ENCODE results near the gene FBH1.

The FBH1 gene

DNA sequence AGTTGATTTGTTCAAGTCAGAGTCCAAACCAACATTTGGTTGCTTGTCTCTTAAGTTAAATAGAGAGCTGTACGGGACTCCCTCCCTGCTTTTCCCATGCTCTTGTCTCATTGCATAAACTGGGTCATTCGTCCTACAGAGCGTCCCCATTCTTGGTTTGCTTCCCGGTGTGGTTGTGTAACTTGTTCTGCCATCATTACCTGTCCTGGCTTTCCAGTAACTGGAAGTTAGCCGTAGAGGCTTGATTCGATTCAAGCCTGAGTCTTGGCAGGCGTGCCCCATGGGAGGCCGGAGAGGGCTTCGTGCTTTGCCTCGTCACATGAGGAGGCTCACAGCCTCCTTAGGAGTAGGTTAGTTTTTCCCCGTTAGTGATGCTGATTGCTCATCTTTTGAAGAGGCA lies 40.2 kb downstream of the FBH1 start:
- FAIRE-seq (no peak), DNase-seq (ENCODE audit: insufficient read length, low spot score) (no peak)
- no peak for TF ChIP-seq SPI1 (IDR thresholded peaks at IDR 0.05; ENCODE audit: low read depth, low read length)
- no peak for TF ChIP-seq POLR2A (IDR thresholded peaks at IDR 0.05; ENCODE audit: low read depth, low read length)
- no peak for TF ChIP-seq POU2F2 (IDR thresholded peaks at IDR 0.05; ENCODE audit: low read depth, low read length)
- TF ChIP-seq PAX5 (IDR thresholded peaks at IDR 0.05; ENCODE audit: insufficient read depth, low read length, severe bottlenecking), result no peak
- TF ChIP-seq TAF1 (IDR thresholded peaks at IDR 0.05; ENCODE audit: low read depth, low read length), result no peak
- TF ChIP-seq POLR2AphosphoS5 (IDR thresholded peaks at IDR 0.05; ENCODE audit: low read depth, low read length), result no peak

- no peak for DNase-seq (ENCODE audit: insufficient read length, low spot score)
- FAIRE-seq, result no peak
- TF ChIP-seq POLR2A (IDR thresholded peaks at IDR 0.05; ENCODE audit: low read depth, low read length) (no peak), TAF1 (IDR thresholded peaks at IDR 0.05; ENCODE audit: low read depth, low read length) (no peak), PAX5 (IDR thresholded peaks at IDR 0.05; ENCODE audit: insufficient read depth, low read length, severe bottlenecking) (no peak), POLR2AphosphoS5 (IDR thresholded peaks at IDR 0.05; ENCODE audit: low read depth, low read length) (no peak), SPI1 (IDR thresholded peaks at IDR 0.05; ENCODE audit: low read depth, low read length) (no peak), POU2F2 (IDR thresholded peaks at IDR 0.05; ENCODE audit: low read depth, low read length) (no peak)
Observed at GRCh38 chr10:5932345-5932744, 42.3 kb downstream of the FBH1 start.

GRCh38 chr10:5933909-5934546 lies 44.0 kb downstream of the FBH1 start:
- TF ChIP-seq POLR2AphosphoS5 (IDR thresholded peaks at IDR 0.05; ENCODE audit: low read depth, low read length) (no peak), POLR2A (IDR thresholded peaks at IDR 0.05; ENCODE audit: low read depth, low read length) (no peak), POU2F2 (IDR thresholded peaks at IDR 0.05; ENCODE audit: low read depth, low read length) (no peak), SPI1 (IDR thresholded peaks at IDR 0.05; ENCODE audit: low read depth, low read length) (no peak), TAF1 (IDR thresholded peaks at IDR 0.05; ENCODE audit: low read depth, low read length) (no peak), PAX5 (IDR thresholded peaks at IDR 0.05; ENCODE audit: insufficient read depth, low read length, severe bottlenecking) (no peak)
- FAIRE-seq (no peak), DNase-seq (ENCODE audit: insufficient read length, low spot score) (no peak)

- no peak for FAIRE-seq
- no peak for DNase-seq (ENCODE audit: insufficient read length, low spot score)
- TF ChIP-seq POU2F2 (IDR thresholded peaks at IDR 0.05; ENCODE audit: low read depth, low read length), result no peak
- TF ChIP-seq SPI1 (IDR thresholded peaks at IDR 0.05; ENCODE audit: low read depth, low read length), result no peak
- no peak for TF ChIP-seq PAX5 (IDR thresholded peaks at IDR 0.05; ENCODE audit: insufficient read depth, low read length, severe bottlenecking)
Observed at GRCh38 chr10:5935628-5936027, 45.6 kb downstream of the FBH1 start.

DNA sequence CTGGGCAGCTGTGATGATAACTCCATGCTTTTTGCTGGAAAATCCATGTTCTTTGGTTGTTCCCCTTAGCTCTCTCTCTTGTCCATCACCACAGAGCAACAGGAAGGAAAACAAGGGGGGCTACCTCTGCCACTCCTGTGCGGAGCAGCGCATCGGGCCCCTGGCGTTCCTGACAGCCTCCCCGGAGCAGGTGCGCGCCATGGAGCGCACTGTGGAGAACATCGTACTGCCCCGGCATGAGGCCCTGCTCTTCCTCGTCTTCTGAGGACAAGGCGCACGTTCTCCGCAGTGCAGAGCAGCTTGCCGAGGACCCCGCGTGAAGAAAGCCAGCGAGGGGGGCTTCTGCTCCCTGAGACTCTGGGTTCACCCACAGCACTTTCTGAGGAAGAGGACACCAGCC lies 47.0 kb downstream of the FBH1 start:
- DNase-seq (ENCODE audit: insufficient read length, low spot score), result no peak
- FAIRE-seq, result no peak
- TF ChIP-seq POLR2AphosphoS5 (IDR thresholded peaks at IDR 0.05; ENCODE audit: low read depth, low read length) (no peak), POLR2A (IDR thresholded peaks at IDR 0.05; ENCODE audit: low read depth, low read length) (no peak), POU2F2 (IDR thresholded peaks at IDR 0.05; ENCODE audit: low read depth, low read length) (no peak), SPI1 (IDR thresholded peaks at IDR 0.05; ENCODE audit: low read depth, low read length) (no peak), TAF1 (IDR thresholded peaks at IDR 0.05; ENCODE audit: low read depth, low read length) (no peak), PAX5 (IDR thresholded peaks at IDR 0.05; ENCODE audit: insufficient read depth, low read length, severe bottlenecking) (no peak)

DNA sequence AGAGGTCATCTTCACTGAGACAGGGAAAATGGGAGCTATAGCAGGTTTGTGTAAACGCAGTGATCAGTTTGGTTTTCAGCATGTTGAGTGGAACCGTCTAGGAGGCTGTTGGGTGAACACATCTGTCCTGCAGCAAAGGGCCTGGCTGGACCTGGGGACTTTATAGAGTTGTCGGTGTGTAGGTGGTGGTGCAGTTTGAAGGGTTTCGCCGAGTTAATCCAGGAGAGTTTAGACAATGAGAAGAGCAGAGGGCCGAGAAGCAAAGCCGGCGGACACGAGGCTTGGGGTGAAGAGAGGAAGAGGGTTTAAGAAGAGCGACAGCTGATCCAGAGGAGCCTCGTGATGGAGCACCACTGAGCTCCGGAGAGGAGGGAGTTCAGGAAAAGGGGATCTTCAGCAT lies 48.2 kb downstream of the FBH1 start:
- FAIRE-seq (no peak), DNase-seq (ENCODE audit: insufficient read length, low spot score) (no peak)
- TF ChIP-seq POU2F2 (IDR thresholded peaks at IDR 0.05; ENCODE audit: low read depth, low read length), result no peak
- TF ChIP-seq POLR2AphosphoS5 (IDR thresholded peaks at IDR 0.05; ENCODE audit: low read depth, low read length), result no peak
- TF ChIP-seq PAX5 (IDR thresholded peaks at IDR 0.05; ENCODE audit: insufficient read depth, low read length, severe bottlenecking), result no peak
- TF ChIP-seq TAF1 (IDR thresholded peaks at IDR 0.05; ENCODE audit: low read depth, low read length), result no peak
- no peak for TF ChIP-seq POLR2A (IDR thresholded peaks at IDR 0.05; ENCODE audit: low read depth, low read length)
- TF ChIP-seq SPI1 (IDR thresholded peaks at IDR 0.05; ENCODE audit: low read depth, low read length), result no peak

- DNase-seq (ENCODE audit: insufficient read length, low spot score) (no peak), FAIRE-seq (no peak)
- no peak for TF ChIP-seq TAF1 (IDR thresholded peaks at IDR 0.05; ENCODE audit: low read depth, low read length)
Observed at GRCh38 chr10:5940807-5941218, 50.8 kb downstream of the FBH1 start.

GRCh38 chr10:5941579-5941978 lies 51.5 kb downstream of the FBH1 start:
- no peak for TF ChIP-seq POU2F2 (IDR thresholded peaks at IDR 0.05; ENCODE audit: low read depth, low read length)
- no peak for TF ChIP-seq SPI1 (IDR thresholded peaks at IDR 0.05; ENCODE audit: low read depth, low read length)
- TF ChIP-seq POLR2AphosphoS5 (IDR thresholded peaks at IDR 0.05; ENCODE audit: low read depth, low read length), result no peak
- no peak for TF ChIP-seq TAF1 (IDR thresholded peaks at IDR 0.05; ENCODE audit: low read depth, low read length)
- no peak for TF ChIP-seq POLR2A (IDR thresholded peaks at IDR 0.05; ENCODE audit: low read depth, low read length)
- TF ChIP-seq PAX5 (IDR thresholded peaks at IDR 0.05; ENCODE audit: insufficient read depth, low read length, severe bottlenecking), result no peak
- FAIRE-seq, result no peak
- DNase-seq (ENCODE audit: insufficient read length, low spot score), result no peak

DNA sequence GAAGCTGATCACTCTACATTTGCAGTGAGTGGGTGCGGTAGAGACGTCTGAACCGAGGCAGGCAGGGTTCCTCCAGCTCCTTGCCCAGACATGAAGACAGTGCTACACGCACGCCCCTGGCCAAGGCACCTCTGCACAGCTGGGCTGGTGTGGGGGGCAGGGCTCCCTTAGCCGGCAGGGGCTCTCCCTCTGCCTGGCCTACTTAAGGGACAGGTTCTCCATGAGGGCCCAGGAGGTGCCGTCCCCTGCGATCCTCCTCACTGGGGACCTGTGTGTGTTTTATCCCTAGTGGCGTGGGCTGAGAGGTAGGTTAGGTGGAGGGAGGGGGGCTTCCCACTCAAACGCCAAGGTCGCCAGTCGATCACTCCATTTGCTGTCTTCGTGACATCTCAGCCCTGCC lies 52.0 kb downstream of the FBH1 start:
- TF ChIP-seq POLR2A (IDR thresholded peaks at IDR 0.05; ENCODE audit: low read depth, low read length) (no peak), SPI1 (IDR thresholded peaks at IDR 0.05; ENCODE audit: low read depth, low read length) (no peak), POU2F2 (IDR thresholded peaks at IDR 0.05; ENCODE audit: low read depth, low read length) (no peak), POLR2AphosphoS5 (IDR thresholded peaks at IDR 0.05; ENCODE audit: low read depth, low read length) (no peak), TAF1 (IDR thresholded peaks at IDR 0.05; ENCODE audit: low read depth, low read length) (no peak), PAX5 (IDR thresholded peaks at IDR 0.05; ENCODE audit: insufficient read depth, low read length, severe bottlenecking) (no peak)
- DNase-seq (ENCODE audit: insufficient read length, low spot score) (no peak), FAIRE-seq (no peak)

GRCh38 chr10:5942474-5942873 lies 52.4 kb downstream of the FBH1 start:
- no peak for DNase-seq (ENCODE audit: insufficient read length, low spot score)
- FAIRE-seq, result no peak
- TF ChIP-seq POU2F2 (IDR thresholded peaks at IDR 0.05; ENCODE audit: low read depth, low read length), result no peak
- no peak for TF ChIP-seq SPI1 (IDR thresholded peaks at IDR 0.05; ENCODE audit: low read depth, low read length)
- no peak for TF ChIP-seq PAX5 (IDR thresholded peaks at IDR 0.05; ENCODE audit: insufficient read depth, low read length, severe bottlenecking)
- TF ChIP-seq POLR2AphosphoS5 (IDR thresholded peaks at IDR 0.05; ENCODE audit: low read depth, low read length), result no peak
- TF ChIP-seq POLR2A (IDR thresholded peaks at IDR 0.05; ENCODE audit: low read depth, low read length), result no peak
- no peak for TF ChIP-seq TAF1 (IDR thresholded peaks at IDR 0.05; ENCODE audit: low read depth, low read length)

All from GM12891 (cell line).